Measurements from ENCODE around the gene TRIP10.

Gene TRIP10

GRCh38 chr19:6730153-6730804 is 9.2 kb upstream of the TRIP10 start:
- FAIRE-seq, result no peak
- TF ChIP-seq TAF1 (IDR thresholded peaks at IDR 0.05; ENCODE audit: borderline replicate concordance, low read depth, low read length) (no peak), POLR2A (IDR thresholded peaks at IDR 0.05; ENCODE audit: low read depth, low read length) (no peak), POLR2AphosphoS5 (IDR thresholded peaks at IDR 0.05; ENCODE audit: low read depth, low read length) (no peak)
- DNase-seq (ENCODE audit: insufficient read length), result no peak

GRCh38 chr19:6730941-6731670 is 8.4 kb upstream of the TRIP10 start:
- DNase-seq (ENCODE audit: insufficient read length), result no peak
- FAIRE-seq, result no peak
- no peak for TF ChIP-seq TAF1 (IDR thresholded peaks at IDR 0.05; ENCODE audit: borderline replicate concordance, low read depth, low read length)
- TF ChIP-seq POLR2A (IDR thresholded peaks at IDR 0.05; ENCODE audit: low read depth, low read length), result no peak
- TF ChIP-seq POLR2AphosphoS5 (IDR thresholded peaks at IDR 0.05; ENCODE audit: low read depth, low read length), result no peak

- TF ChIP-seq POLR2A (IDR thresholded peaks at IDR 0.05; ENCODE audit: low read depth, low read length) (no peak), POLR2AphosphoS5 (IDR thresholded peaks at IDR 0.05; ENCODE audit: low read depth, low read length) (no peak), TAF1 (IDR thresholded peaks at IDR 0.05; ENCODE audit: borderline replicate concordance, low read depth, low read length) (no peak)
- DNase-seq (ENCODE audit: insufficient read length) (no peak), FAIRE-seq (no peak)
These were observed 7.7 kb upstream of the TRIP10 start for GRCh38 chr19:6731822-6732221.

GRCh38 chr19:6732803-6733337 is 6.6 kb upstream of the TRIP10 start:
- FAIRE-seq (no peak), DNase-seq (ENCODE audit: insufficient read length) (no peak)
- no peak for TF ChIP-seq POLR2A (IDR thresholded peaks at IDR 0.05; ENCODE audit: low read depth, low read length)
- no peak for TF ChIP-seq TAF1 (IDR thresholded peaks at IDR 0.05; ENCODE audit: borderline replicate concordance, low read depth, low read length)
- no peak for TF ChIP-seq POLR2AphosphoS5 (IDR thresholded peaks at IDR 0.05; ENCODE audit: low read depth, low read length)

- TF ChIP-seq POLR2AphosphoS5 (IDR thresholded peaks at IDR 0.05; ENCODE audit: low read depth, low read length), result no peak
- FAIRE-seq (no peak), DNase-seq (ENCODE audit: insufficient read length) (no peak)
These were observed 6.0 kb upstream of the TRIP10 start for GRCh38 chr19:6733338-6734095.

- DNase-seq (ENCODE audit: insufficient read length), result no peak
- peak; percentile 5 for FAIRE-seq
- TF ChIP-seq POLR2AphosphoS5 (IDR thresholded peaks at IDR 0.05; ENCODE audit: low read depth, low read length), result no peak
- no peak for TF ChIP-seq POLR2A (IDR thresholded peaks at IDR 0.05; ENCODE audit: low read depth, low read length)
- no peak for TF ChIP-seq TAF1 (IDR thresholded peaks at IDR 0.05; ENCODE audit: borderline replicate concordance, low read depth, low read length)
These were observed 5.3 kb upstream of the TRIP10 start for GRCh38 chr19:6734096-6734696.

- TF ChIP-seq POLR2A (IDR thresholded peaks at IDR 0.05; ENCODE audit: low read depth, low read length) (no peak), TAF1 (IDR thresholded peaks at IDR 0.05; ENCODE audit: borderline replicate concordance, low read depth, low read length) (no peak), POLR2AphosphoS5 (IDR thresholded peaks at IDR 0.05; ENCODE audit: low read depth, low read length) (no peak)
These were observed 4.1 kb upstream of the TRIP10 start for GRCh38 chr19:6735181-6735911.

GRCh38 chr19:6736169-6736916 is 3.1 kb upstream of the TRIP10 start:
- TF ChIP-seq TAF1 (IDR thresholded peaks at IDR 0.05; ENCODE audit: borderline replicate concordance, low read depth, low read length), result 0 out of 2 replicates have a peak, but pooled peaks have one; percentile 16
- TF ChIP-seq POLR2A (IDR thresholded peaks at IDR 0.05; ENCODE audit: low read depth, low read length), result peak; percentile 74; the same call in 1 of the 2 replicates
- no peak for TF ChIP-seq POLR2AphosphoS5 (IDR thresholded peaks at IDR 0.05; ENCODE audit: low read depth, low read length)
- DNase-seq (ENCODE audit: insufficient read length), result peak; percentile 68
- peak; percentile 94 for FAIRE-seq

More at GRCh38 chr19:6735181-6735911, 4.1 kb upstream of the TRIP10 start:
- DNase-seq (ENCODE audit: insufficient read length) (no peak), FAIRE-seq (no peak)

GRCh38 chr19:6736917-6737283 is 2.6 kb upstream of the TRIP10 start:
- TF ChIP-seq POLR2AphosphoS5 (IDR thresholded peaks at IDR 0.05; ENCODE audit: low read depth, low read length) (no peak), POLR2A (IDR thresholded peaks at IDR 0.05; ENCODE audit: low read depth, low read length) (no peak), TAF1 (IDR thresholded peaks at IDR 0.05; ENCODE audit: borderline replicate concordance, low read depth, low read length) (no peak)
- FAIRE-seq (no peak), DNase-seq (ENCODE audit: insufficient read length) (no peak)

GRCh38 chr19:6737284-6737872 is 2.1 kb upstream of the TRIP10 start, which contains the start of gene GPR108:
Gene GPR108, minus strand, starts transcription at chr19:6737580. Its CDS starts 4 bp downstream, at chr19:6737576.
- DNase-seq (ENCODE audit: insufficient read length) (peak; percentile 97), FAIRE-seq (no peak)
- TF ChIP-seq TAF1 (IDR thresholded peaks at IDR 0.05; ENCODE audit: borderline replicate concordance, low read depth, low read length), result no peak
- TF ChIP-seq POLR2A (IDR thresholded peaks at IDR 0.05; ENCODE audit: low read depth, low read length), result peak; percentile 38; the same call in 1 of the 2 replicates
